ENCODE data around the gene UNC5A.
A peak's percentile ranks its signal among the peaks of the same experiment; 100 is the strongest.

UNC5A gene

DNA sequence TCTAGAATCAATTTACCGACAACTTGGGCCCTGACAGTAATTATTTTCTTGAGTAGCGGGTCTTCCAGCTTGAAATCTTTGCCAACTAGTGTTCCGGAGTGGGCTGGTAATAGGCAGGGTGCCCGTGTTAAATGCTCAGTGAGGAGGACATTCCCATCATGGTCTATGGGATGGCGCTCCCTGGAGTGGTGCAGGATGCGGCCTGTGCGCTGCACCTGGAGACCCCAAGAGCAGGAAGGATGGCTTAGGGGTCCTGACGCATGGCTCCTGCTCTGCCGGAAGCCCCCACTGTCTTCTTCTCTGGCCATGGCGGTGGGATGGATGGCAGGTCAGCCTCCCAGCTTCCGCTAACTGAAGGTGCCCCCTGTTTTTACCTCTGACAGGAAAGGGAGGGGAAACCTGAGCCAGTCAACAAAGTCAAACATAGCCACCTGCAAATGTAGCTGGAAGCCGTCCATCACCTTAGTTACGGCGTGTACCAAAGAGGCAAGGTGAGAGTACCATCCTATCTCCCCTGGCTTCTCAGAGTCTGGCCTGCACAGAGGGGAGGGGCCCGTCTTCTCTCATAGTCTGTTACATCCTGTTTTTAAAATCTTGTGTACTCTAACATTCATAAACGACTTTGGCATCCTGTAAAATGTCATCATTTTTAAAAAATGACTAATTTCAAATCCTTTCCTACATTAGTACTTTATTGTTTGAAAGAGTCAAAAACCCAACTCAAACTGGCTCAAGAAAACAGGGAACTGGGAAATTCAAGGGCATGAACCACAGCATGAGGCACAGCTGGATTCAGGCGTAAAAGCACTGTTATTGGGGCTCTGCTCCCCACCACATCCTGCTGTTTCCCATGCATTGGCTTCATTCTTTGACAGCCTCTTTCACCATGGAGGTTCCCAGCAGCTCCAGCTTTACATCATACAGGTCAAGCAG, 28.5 kb upstream of the UNC5A start:
- DNase-seq (ENCODE audit: low spot score): no peak

DNA sequence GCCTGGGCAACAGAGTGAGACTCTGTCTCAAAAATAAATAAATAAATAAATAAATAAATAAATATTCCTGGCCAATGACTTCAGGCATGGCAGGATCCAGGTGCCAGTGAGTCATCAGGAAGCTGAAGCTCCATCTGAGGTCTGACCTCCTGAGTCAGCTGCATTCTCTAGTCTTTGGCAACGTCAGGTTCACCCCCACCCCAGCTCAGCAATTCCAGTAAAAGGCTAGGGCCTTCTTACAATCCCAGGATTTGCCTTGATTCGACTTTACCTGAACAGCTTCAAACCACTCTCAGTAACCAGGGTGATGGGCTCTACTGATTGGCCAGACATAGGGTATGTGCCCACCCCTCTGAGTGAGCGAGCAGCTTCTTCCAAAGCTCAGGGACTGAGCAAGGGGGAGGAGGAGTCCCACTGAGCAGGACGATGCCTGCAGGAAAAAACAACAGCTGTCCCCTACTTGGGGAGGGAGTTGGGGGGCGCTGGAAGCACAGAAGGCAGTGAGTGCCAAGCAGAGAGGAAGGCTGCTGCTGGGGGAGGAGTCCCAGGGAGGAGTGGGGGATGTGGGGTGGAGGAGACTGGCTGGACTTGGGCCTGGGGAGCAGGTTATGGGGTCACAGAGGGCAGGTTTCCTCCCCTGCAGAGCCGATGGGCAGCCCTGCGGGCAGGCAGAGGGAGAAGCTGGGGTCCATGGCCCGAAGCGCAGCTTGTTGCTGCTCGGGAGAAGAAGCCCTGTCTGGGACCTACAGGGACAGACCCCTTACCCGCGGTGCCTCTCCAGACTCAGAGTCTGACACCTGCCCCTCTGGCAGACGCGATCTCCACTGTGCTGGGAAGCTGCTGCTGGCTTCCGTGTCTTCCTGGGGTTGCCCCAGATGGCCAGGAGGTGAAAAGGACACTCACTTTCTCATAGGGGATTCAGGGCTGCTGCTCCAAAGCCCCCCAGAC, 25.9 kb upstream of the UNC5A start:
- DNase-seq (ENCODE audit: low spot score): peak; percentile 35

- DNase-seq (ENCODE audit: low spot score): no peak
Measured at GRCh38 chr5:176785184-176786145, 24.9 kb upstream of the UNC5A start.

GRCh38 chr5:176787676-176788075, 22.7 kb upstream of the UNC5A start:
- no peak for DNase-seq (ENCODE audit: low spot score)

- no peak for DNase-seq (ENCODE audit: low spot score)
Measured at GRCh38 chr5:176788091-176788490, 22.3 kb upstream of the UNC5A start.

- no peak for DNase-seq (ENCODE audit: low spot score)
Measured at GRCh38 chr5:176788941-176789872, 21.2 kb upstream of the UNC5A start.

GRCh38 chr5:176789873-176790615, 20.3 kb upstream of the UNC5A start:
- DNase-seq (ENCODE audit: low spot score): no peak

GRCh38 chr5:176790941-176791340, 19.4 kb upstream of the UNC5A start:
- no peak for DNase-seq (ENCODE audit: low spot score)

- DNase-seq (ENCODE audit: low spot score): no peak
Measured at GRCh38 chr5:176792655-176793342, 17.6 kb upstream of the UNC5A start.

- DNase-seq (ENCODE audit: low spot score): no peak
Measured at GRCh38 chr5:176793343-176793699, 17.0 kb upstream of the UNC5A start.

GRCh38 chr5:176793736-176794135, 16.6 kb upstream of the UNC5A start:
- DNase-seq (ENCODE audit: low spot score): no peak

DNA sequence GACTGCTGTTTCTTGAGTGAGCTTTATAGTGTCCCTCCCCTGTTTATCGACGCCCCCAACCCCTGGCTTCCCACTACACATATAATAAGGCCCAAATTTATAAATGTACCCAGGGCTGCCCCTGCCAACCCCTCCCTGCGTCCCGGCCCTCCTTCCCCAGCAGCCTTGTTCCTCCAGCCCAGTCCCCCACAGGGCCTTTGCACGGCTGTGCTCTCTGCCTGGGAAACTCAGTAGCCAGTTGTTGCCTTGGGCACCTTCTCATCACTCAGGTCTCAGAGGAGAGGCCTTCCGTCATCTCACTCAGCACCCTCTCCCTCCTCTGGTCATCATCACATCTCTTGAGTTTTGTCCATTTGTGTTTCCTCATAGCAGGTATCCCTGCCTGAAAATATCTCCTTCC, 15.8 kb upstream of the UNC5A start:
- DNase-seq (ENCODE audit: low spot score): no peak

- no peak for DNase-seq (ENCODE audit: low spot score)
Measured at GRCh38 chr5:176796411-176796810, 13.9 kb upstream of the UNC5A start.

GRCh38 chr5:176796970-176797369, 13.4 kb upstream of the UNC5A start:
- no peak for DNase-seq (ENCODE audit: low spot score)

DNA sequence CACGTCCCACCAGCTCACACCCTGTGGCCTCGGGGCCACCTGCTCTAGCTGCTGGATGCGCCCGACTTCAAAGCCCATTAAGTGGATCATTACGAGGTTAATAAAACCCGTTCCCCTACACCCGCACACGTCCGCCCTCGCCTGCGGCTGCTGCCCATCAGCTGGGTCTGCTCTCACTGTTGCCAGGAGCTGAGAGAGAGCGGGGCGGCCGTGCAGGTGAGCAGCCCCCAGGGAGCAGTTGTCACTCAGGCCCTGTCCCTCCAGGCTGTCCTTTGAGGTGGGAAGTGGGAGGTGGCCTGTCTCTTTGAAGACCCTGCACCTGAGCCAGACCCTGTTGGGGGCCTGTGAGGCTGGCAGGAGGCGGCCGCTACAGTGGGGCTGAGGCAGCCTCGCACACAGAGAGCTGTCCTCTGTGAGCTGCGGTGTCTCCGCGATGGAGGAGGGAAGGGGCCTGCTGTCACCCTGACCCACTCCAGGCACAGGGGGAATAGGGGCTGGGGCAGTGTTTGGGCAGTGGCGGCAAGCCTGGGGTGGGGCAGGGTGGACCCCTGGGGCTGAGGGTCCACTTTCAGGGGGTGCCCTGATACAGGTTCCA, 12.8 kb upstream of the UNC5A start:
- DNase-seq (ENCODE audit: low spot score): no peak

GRCh38 chr5:176798086-176798876, 12.1 kb upstream of the UNC5A start:
- DNase-seq (ENCODE audit: low spot score): no peak

DNA sequence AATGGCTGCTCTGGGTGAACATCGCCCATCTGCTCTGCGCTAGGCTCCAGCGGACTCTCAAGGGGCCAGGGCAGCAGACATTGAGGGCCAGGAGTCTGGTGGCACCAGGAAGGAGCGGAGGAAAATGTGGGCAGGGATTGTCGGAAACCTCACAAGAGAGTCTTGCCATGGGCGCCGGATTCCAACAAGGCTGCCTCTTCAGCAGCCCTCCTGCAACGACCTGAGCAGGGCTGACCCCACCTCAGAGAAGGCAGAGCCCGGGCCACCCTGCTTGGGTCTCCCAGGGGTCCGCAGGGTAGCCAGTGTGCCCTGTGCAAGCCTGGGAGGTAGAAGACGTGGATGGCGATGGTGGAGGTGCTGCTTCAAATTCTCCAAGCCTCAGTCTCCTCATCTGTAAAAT, 11.4 kb upstream of the UNC5A start:
- no peak for DNase-seq (ENCODE audit: low spot score)

DNA sequence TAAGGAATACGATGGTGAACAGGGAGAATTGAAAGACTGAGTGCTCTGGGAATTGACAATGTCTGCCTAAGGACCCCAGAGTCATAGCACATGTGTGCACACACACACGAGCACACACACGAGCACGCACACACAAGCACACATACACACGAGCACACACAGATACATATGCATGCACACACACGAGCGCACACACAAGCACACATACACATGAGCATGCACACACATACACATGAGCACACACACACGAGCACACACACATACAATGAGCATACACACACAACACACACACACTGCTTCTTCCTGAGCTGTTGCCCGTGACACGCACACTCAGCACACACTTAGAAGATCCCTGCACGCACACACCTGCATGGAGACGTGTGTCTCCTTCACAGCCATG, 10.9 kb upstream of the UNC5A start:
- no peak for DNase-seq (ENCODE audit: low spot score)

Data from SK-N-DZ (cell line).